Measurements from ENCODE around the gene TCP11L2.

Gene TCP11L2

DNA sequence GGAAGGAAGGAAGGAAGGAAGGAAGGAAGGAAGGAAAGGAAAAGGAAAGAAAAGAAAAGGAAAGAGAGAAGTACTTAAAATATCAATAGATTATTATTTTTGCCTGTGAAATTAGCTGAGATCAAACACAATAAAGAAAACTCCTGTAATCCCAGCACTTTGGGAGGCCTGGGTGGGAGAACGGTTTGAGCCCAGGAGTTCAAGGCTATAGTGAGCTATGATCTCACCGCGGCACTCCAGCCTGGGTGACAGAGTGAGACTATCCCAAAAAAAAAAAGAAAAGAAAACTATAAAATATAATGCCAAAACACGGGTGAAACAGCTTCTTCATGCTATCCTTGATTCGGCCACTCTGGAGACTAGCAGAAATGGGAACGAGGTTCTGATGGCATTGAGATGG, 28.5 kb upstream of the TCP11L2 start:
- TF ChIP-seq EZH2phosphoT487 (IDR thresholded peaks at IDR 0.05; ENCODE audit: borderline replicate concordance) = no peak
- TF ChIP-seq, protein P1, sequence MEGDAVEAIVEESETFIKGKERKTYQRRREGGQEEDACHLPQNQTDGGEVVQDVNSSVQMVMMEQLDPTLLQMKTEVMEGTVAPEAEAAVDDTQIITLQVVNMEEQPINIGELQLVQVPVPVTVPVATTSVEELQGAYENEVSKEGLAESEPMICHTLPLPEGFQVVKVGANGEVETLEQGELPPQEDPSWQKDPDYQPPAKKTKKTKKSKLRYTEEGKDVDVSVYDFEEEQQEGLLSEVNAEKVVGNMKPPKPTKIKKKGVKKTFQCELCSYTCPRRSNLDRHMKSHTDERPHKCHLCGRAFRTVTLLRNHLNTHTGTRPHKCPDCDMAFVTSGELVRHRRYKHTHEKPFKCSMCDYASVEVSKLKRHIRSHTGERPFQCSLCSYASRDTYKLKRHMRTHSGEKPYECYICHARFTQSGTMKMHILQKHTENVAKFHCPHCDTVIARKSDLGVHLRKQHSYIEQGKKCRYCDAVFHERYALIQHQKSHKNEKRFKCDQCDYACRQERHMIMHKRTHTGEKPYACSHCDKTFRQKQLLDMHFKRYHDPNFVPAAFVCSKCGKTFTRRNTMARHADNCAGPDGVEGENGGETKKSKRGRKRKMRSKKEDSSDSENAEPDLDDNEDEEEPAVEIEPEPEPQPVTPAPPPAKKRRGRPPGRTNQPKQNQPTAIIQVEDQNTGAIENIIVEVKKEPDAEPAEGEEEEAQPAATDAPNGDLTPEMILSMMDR (conservative IDR thresholded peaks at IDR 0.05; ENCODE audit: low read length) = no peak
- Histone ChIP-seq H3K9ac (ENCODE audit: low read depth, low read length, poor library complexity, severe bottlenecking) (no peak overlapping the region), H3K36me3 (ENCODE audit: insufficient read depth, low read length) (no peaks in the 10 kb centered on the region), H3K9me3 (ENCODE audit: insufficient read depth, low read depth, low read length) (no peaks in the 10 kb centered on the region), H3K4me3 (ENCODE audit: low read length, poor library complexity, severe bottlenecking) (no peak overlapping the region), H4K20me1 (ENCODE audit: insufficient read depth, low read length, poor library complexity, severe bottlenecking) (no peaks in the 10 kb centered on the region), H2AFZ (ENCODE audit: low read length) (no peak overlapping the region), H3K9me2 (replicated peaks; ENCODE audit: low read depth, low read length) (no peaks in the 10 kb centered on the region), H3K79me2 (ENCODE audit: insufficient read depth, low read length) (no peaks in the 10 kb centered on the region), H3K27me3 (ENCODE audit: insufficient read depth, low read length, poor library complexity, severe bottlenecking) (no peaks in the 10 kb centered on the region), H3K4me2 (ENCODE audit: low read depth, low read length, poor library complexity, severe bottlenecking) (no peak overlapping the region), H3F3A (ENCODE audit: low read depth) (no peaks in the 10 kb centered on the region), H3K4me1 (ENCODE audit: insufficient read depth, low read length, poor library complexity, severe bottlenecking) (peaks cover 5% of the 10 kb centered on the region)

DNA sequence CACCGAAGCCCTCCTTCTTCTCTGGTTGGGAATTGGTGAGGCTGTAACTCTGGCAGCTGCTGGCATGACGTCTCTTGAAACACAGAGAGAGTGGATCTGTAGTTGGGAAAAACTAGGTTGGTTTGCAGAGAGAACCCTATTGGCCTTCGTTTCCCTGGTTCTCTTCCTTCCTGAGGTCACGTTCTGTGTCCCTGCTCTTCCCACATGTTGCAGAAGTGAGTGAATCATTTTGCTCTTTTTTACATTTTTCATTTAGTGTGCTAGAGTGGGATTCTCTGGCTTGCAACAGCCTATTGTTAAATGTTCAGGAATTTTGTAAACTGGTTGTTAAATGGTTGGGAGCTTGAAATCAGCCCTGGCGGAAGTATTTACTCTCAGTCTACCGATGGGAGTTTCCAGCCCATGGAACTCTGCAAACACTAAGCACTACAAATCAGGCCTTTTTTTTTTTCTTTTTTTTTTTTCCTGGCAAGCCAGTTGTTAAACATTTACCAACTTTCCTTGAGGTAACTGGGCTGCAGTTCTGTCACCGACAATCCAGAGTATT, 27.9 kb upstream of the TCP11L2 start:
- TF ChIP-seq, protein P1 (conservative IDR thresholded peaks at IDR 0.05; ENCODE audit: low read length) = no peak
- no peak for TF ChIP-seq EZH2phosphoT487 (IDR thresholded peaks at IDR 0.05; ENCODE audit: borderline replicate concordance)
- H4K20me1 ChIP-seq (ENCODE audit: insufficient read depth, low read length, poor library complexity, severe bottlenecking) = no peaks in the 10 kb centered on the region
- H2AFZ ChIP-seq (ENCODE audit: low read length) = no peak overlapping the region
- no peak overlapping the region for H3K9ac ChIP-seq (ENCODE audit: low read depth, low read length, poor library complexity, severe bottlenecking)
- H3K4me1 ChIP-seq (ENCODE audit: insufficient read depth, low read length, poor library complexity, severe bottlenecking) = no peaks in the 10 kb centered on the region
- H3K27me3 ChIP-seq (ENCODE audit: insufficient read depth, low read length, poor library complexity, severe bottlenecking) = no peaks in the 10 kb centered on the region
- H3K4me2 ChIP-seq (ENCODE audit: low read depth, low read length, poor library complexity, severe bottlenecking) = no peak overlapping the region
- no peaks in the 10 kb centered on the region for H3K9me2 ChIP-seq (replicated peaks; ENCODE audit: low read depth, low read length)
- H3K9me3 ChIP-seq (ENCODE audit: insufficient read depth, low read depth, low read length) = no peaks in the 10 kb centered on the region
- H3F3A ChIP-seq (ENCODE audit: low read depth) = no peaks in the 10 kb centered on the region
- H3K4me3 ChIP-seq (ENCODE audit: low read length, poor library complexity, severe bottlenecking) = no peak overlapping the region
- H3K36me3 ChIP-seq (ENCODE audit: insufficient read depth, low read length) = no peaks in the 10 kb centered on the region
- no peaks in the 10 kb centered on the region for H3K79me2 ChIP-seq (ENCODE audit: insufficient read depth, low read length)

DNA sequence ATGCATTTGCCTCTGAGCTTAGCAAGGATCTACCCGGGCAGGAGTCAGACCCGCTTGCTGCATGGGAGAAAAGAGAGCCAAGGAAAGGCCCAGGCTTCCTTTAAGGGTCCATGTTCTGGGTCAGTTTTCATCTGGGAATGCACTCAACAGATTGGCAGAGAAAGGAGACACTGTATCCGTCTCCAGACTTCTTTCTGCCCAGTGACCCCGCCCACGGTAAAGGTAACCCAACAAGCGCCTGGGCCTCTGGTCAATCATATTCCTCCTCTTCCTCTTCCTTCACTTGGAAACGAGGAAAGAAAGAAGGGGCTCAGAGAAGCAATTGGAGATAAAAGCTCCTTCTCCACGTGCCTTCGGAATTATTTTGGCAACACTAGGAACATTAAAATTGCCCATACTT, 27.1 kb upstream of the TCP11L2 start:
- TF ChIP-seq EZH2phosphoT487 (IDR thresholded peaks at IDR 0.05; ENCODE audit: borderline replicate concordance) = no peak
- TF ChIP-seq, protein P1 (conservative IDR thresholded peaks at IDR 0.05; ENCODE audit: low read length) = no peak
- no peaks in the 10 kb centered on the region for H3K4me1 ChIP-seq (ENCODE audit: insufficient read depth, low read length, poor library complexity, severe bottlenecking)
- no peak overlapping the region for H3K4me3 ChIP-seq (ENCODE audit: low read length, poor library complexity, severe bottlenecking)
- no peaks in the 10 kb centered on the region for H3F3A ChIP-seq (ENCODE audit: low read depth)
- H3K9ac ChIP-seq (ENCODE audit: low read depth, low read length, poor library complexity, severe bottlenecking) = no peak overlapping the region
- H3K9me2 ChIP-seq (replicated peaks; ENCODE audit: low read depth, low read length) = no peaks in the 10 kb centered on the region
- H3K4me2 ChIP-seq (ENCODE audit: low read depth, low read length, poor library complexity, severe bottlenecking) = no peak overlapping the region
- no peaks in the 10 kb centered on the region for H3K79me2 ChIP-seq (ENCODE audit: insufficient read depth, low read length)
- no peaks in the 10 kb centered on the region for H3K27me3 ChIP-seq (ENCODE audit: insufficient read depth, low read length, poor library complexity, severe bottlenecking)
- H3K9me3 ChIP-seq (ENCODE audit: insufficient read depth, low read depth, low read length) = no peaks in the 10 kb centered on the region
- no peaks in the 10 kb centered on the region for H4K20me1 ChIP-seq (ENCODE audit: insufficient read depth, low read length, poor library complexity, severe bottlenecking)
- H2AFZ ChIP-seq (ENCODE audit: low read length) = no peak overlapping the region
- no peaks in the 10 kb centered on the region for H3K36me3 ChIP-seq (ENCODE audit: insufficient read depth, low read length)

Data from Loucy (cell line).